Stimulated activated naive CD8-positive, alpha-beta T cell treated with anti-CD3 and anti-CD28 coated beads, Interleukin-15, Interleukin-2, amounts not matched to agents 100 U/mL and 50 U/mL, for 24 hours (primary cell): ENCODE measurements around the gene CHAT.

ENCODE experiments used
- ATAC-seq: fragments of 150-1000 bp; cut with Tn5 transposase; one replicate; pipeline ENCODE4 v1.10.0; 2021
- DNase-seq: peaks from one replicate; pipeline ENCODE4 v3.0.0; 2021

Gene CHAT

GRCh38 chr10:49688261-49688846, 74.5 kb downstream of the CHAT start:
- ATAC-seq (no peak), DNase-seq (no peak)

DNA sequence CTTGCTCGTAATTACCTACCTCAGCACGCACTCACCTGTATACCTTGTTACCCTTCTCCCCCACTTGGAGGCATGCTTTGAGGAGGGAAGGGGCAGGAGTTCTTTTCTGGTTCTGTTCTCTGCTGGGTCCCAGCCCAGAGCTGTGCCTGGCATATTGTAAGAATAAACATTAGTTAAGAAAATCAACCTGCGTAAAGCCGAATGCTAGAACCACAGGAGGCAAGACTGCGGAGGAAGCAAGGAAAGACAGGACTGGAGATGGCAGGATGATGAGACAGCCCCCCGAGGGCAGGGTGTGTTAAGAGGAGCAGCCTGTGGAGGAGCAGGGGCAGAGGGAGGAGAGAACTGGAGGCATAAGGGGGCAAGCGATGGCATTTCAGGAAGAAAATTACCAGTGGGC, 75.1 kb downstream of the CHAT start:
- ATAC-seq, result no peak
- DNase-seq, result no peak

DNA sequence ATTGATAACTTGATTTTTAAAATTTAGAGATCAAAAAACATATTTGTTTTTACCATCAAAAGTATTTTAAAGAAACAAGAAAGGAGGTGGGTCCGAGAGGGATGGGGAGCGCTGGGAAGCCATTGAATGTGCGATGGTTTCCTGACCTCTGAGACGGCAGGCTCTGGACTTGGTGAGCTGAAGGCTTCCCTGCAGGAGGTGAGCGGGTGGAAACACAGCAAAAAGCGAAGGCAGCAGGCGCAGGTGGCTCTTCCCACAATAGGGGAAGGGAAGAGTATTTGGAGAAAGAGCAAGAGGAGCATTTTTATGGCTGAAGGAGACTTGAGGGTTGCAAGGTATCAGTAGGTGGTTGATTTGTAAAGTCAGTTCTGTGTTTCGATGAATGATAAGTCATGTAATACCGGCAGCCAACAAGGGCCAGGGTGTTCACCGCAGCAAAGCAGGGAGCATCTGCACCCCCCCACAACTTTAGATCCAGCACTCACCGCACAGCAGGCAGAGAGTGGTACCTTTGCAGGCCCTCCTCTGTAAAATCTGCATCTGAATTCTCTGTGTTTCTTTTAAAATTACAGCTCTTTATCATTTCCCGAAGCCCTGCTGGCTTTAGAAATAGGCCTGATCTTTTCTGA, 76.2 kb downstream of the CHAT start:
- DNase-seq (no peak), ATAC-seq (no peak)

- DNase-seq (no peak), ATAC-seq (no peak)
Observed at GRCh38 chr10:49690698-49691356, 77.0 kb downstream of the CHAT start.

GRCh38 chr10:49691588-49691987, 77.8 kb downstream of the CHAT start:
- ATAC-seq (no peak), DNase-seq (no peak)

GRCh38 chr10:49694466-49694865, 80.6 kb downstream of the CHAT start:
- ATAC-seq, result no peak
- DNase-seq, result no peak

GRCh38 chr10:49696311-49696710, 82.5 kb downstream of the CHAT start:
- ATAC-seq, result no peak
- no peak for DNase-seq

DNA sequence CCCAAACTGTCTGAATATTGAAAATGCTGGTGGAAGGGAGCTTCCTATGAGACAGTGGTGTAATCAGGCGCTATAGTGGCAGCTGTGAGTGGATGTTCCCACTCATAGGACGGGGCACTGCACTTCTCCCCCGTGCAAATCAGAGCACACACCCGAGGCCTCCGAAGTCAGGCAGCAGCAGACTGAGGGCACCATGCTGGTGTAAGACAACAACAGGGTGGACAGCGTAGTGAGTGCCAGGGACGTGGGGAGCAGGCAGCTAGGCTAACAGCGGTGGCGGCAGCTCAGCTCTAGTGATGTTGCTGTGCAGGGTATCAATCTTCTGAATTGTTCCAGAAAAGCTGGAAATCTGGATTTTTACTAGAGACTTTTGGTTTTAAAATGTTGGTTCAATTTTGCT, 84.8 kb downstream of the CHAT start:
- no peak for DNase-seq

GRCh38 chr10:49700211-49700610, 86.4 kb downstream of the CHAT start:
- DNase-seq (no peak), ATAC-seq (no peak)

More for the DNA sequence above, 84.8 kb downstream of the CHAT start:
- no peak for ATAC-seq

GRCh38 chr10:49700997-49701396, 87.2 kb downstream of the CHAT start:
- no peak for DNase-seq

GRCh38 chr10:49707585-49707984, 93.7 kb downstream of the CHAT start:
- ATAC-seq (no peak), DNase-seq (no peak)

More at GRCh38 chr10:49700997-49701396, 87.2 kb downstream of the CHAT start:
- no peak for ATAC-seq

DNA sequence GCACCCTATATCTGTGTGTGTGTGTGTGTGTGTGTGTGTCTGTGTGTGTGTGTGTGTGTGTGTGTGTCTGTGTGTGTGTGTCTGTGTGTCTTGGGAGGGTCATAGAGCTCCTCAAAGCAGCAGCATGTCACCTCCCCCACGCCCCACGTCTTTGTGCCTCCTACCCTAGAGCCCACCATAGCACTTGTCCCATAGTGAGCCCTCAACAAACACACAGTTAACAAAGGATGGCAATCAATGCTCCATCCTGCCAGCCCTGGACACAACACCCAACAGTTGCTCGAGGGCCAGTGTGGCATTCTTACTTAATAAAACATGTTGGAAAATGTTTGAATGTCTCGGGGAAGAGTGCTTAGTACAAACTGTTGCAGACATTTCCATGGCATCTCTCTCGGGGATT, 96.1 kb downstream of the CHAT start:
- DNase-seq (no peak), ATAC-seq (no peak)

DNA sequence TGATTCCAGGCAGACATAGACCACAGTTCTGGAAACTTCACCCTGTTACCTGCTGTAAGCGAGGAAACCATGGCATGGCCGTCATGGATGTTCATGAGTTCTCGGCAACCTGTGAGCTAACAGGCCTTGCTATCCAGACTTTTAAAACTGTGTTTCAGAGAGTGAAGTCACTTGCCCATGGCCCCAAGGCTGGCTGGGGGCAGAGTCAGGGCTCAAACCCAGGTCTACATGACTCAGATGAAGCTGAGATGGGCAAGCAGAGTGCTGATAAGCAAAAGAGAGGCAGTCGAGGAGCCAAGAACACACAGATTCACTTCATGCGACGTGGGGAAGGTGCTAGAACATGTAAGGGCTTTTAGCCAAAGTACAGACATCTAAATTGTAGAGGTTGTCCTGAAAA, 97.1 kb downstream of the CHAT start:
- DNase-seq (no peak), ATAC-seq (no peak)

DNA sequence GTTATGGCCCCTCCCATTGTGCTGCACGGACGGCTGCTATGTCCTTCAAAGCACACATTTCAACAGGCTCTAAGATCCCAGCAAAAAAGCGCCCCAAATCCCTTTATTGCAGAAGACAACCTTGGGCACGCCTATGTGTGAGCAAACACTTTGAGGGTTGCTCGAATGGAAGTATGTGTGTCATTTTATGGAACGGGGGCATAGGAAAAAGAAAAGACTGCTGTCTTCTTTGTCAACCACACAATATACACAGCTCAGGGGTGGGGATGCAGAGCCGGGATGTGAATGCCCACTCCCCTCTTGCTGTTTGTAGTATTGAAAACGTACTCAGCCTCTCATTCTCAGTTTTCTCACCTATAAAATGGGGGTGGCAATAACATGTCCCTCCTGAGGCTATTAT, 97.6 kb downstream of the CHAT start:
- DNase-seq, result no peak
- no peak for ATAC-seq

- DNase-seq, result no peak
- no peak for ATAC-seq
Observed at GRCh38 chr10:49713266-49713665, 99.4 kb downstream of the CHAT start.
